ENCODE data around the gene ZNF385D. TPM values are rescaled to one million over a fixed set of nuclear protein-coding genes. Genes with fewer than 3 reads are reported as not detected.
"Not testable (repeated sequence)": the region's sequence is repeated elsewhere in the genome, so short reads cannot be mapped to it uniquely, and the experiment has no call there.

The ZNF385D gene
- polyA plus RNA-seq, 4 donors = 9.1 to 17.9 (median 13.0) TPM

DNA sequence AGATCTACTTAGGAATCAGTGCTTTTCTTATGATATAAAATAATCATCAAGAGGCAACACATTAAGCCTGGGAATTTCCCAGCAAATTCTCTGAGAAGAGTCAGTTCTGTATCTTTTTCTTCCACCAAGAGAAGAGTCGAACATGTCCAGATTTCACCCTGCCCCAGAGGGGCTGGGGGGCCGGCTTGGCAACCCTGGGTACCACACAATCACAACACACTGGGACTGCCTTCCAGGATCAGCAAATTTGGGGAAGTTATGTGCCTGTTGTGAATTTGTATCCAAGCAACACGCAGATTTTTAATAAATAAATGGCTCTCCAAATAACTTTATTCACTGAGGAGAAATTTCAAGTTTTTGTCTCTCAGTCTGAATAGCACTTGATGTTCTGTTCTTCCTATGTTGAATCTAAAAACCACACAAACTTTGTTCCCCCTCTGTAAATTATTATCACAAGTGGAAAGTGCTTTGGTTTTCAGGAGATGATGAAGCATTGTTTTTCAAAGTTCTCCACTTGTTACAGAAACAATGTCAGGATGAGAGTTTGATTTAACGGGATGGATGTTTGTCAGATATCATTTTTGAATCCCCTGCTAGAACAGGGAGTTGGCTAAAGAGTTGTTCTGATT is 357.2 kb downstream of the ZNF385D start:
- no peak for DNase-seq (ENCODE audit: low read depth in 4 of 4, low spot score in 2 of 4)

DNA sequence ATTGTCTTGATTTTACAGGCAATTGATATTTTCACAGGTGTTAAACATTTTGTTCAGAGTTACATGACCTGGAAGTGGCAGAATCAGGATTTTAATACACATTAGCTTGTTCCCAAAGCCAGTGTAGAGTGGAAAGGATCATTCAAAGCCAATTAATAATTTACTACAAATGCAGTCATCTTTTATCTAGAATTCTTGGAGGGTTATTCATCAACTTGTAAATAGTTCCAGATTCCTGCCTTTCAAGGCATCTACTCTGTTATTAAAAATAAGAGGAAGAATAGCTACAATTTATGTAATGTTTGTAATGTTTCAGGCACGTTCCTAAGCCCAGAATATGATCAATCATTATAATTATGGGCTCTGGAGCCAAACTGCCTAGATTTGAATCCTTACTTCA is 358.5 kb downstream of the ZNF385D start:
- DNase-seq (ENCODE audit: low read depth in 4 of 4, low spot score in 2 of 4) = no peak

DNA sequence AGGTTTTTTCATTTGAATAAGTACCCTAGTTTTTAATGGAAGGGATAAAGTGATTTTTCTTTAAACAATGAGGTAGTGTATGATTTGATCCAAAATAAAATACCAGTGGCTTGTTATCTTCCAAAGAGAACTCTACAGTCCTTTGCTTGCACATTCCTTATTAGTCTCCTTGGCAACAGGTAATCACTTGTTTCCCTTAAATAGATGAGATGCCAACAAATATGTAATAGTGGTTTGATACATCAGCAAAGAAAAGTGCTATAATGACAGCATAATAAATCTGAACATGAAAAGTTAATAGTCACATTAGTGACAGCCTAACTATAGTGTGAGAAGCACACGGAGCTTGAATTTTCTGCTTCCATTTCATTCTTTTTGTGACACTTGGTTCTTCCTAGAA is 360.2 kb downstream of the ZNF385D start:
- no peak for DNase-seq (ENCODE audit: low read depth in 4 of 4, low spot score in 2 of 4)

DNA sequence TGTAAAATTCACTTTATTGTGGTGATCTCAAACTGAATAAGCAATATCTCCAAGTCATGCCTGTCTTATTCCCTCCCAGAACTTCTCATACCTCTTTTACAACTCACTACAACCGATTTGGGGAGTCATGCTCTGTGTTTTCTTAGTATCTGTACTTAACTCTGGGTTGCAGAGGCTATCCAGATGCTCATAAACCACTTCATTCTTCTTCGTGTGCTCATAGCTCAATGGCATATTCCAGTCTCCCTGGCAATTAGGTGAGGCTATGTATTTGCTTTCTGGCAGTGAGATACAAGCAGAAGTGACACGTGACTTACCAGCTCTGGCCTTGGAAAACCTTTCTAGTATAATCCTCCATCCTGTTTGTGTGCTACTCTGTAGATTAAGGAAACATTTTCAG is 360.9 kb downstream of the ZNF385D start:
- DNase-seq (ENCODE audit: low read depth in 4 of 4, low spot score in 2 of 4) = no peak

DNA sequence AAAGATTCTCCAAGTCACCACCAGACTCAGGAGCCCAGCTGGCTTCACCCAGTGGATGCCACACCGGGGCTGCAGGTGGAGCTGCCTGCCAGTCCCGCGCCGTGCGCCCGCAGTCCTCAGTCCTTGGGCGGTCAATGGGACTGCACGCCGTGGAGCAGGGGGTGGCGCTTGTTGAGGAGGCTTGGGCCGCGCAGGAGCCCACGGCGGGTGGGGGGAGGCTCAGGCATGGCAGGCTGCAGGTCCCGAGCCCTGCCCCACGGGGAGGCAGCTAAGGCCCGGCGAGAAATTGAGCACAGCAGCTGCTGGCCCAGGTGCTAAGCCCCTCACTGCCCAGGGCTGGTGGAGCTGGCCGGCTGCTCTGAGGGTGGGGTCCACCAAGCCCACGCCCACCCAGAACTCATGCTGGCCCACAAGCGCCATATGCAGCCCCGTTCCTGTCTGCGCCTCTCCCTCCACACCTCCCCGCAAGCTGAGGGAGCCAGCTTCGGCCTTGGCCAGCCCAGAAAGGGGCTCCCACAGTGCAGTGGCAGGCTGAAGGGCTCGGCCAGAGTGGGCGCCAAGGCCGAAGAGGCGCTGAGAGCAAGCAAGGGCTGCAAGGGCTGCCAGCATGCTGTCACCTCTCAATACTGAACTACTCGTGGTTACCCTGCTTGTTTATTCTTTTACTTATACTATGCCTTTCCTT is 363.7 kb downstream of the ZNF385D start:
- DNase-seq (ENCODE audit: low read depth in 4 of 4, low spot score in 2 of 4) = not testable (repeated sequence)

DNA sequence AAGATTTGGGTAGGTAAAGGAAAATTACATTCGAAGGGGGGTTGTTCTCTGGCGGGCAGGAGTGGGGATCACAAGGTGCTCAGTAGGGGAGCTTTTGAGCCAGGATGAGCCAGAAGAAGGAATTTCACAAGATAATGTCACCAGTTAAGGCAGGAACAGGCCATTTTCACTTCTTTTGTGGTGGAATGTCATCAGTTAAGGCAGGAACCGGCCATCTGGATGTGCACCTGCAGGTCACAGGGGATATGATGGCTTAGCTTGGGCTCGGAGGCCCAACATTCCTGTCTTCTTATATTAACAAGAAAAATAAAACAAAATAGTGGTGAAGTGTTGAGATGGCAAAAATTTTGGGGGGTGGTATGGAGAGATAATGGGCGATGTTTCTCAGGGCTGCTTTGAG is 373.0 kb downstream of the ZNF385D start:
- DNase-seq (ENCODE audit: low read depth in 4 of 4, low spot score in 2 of 4) = not testable (repeated sequence)

DNA sequence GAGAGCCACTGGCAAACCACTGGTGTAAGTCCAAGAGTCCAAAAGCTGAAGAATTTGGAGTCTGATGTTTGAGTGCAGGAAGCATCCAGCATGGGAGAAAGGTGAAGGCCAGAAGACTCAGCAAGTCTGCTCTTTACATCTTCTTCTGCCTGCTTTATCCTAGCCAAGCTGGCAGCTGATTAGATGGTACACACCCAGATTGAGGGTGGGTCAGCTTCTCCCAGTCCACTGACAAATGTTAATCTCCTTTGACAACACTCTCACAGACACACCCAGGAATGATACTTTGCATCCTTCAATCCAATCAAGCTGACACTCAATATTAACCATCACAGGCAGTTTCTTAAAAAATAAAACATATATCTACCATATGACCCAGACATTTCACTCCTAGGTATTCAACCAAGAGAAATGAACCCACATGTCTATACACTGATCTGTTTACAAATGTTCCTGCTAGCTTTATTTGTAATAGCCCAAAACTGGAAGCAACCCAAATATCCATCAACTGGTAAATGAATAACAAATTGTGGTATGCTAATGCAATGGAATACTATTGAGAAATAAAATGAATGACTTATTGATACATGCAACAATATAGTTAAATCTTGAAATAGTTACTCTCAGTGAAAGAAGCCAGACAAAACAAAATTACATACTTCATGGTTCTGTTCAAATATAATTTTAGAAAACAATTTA is 373.8 kb downstream of the ZNF385D start:
- no peak for DNase-seq (ENCODE audit: low read depth in 4 of 4, low spot score in 2 of 4)

DNA sequence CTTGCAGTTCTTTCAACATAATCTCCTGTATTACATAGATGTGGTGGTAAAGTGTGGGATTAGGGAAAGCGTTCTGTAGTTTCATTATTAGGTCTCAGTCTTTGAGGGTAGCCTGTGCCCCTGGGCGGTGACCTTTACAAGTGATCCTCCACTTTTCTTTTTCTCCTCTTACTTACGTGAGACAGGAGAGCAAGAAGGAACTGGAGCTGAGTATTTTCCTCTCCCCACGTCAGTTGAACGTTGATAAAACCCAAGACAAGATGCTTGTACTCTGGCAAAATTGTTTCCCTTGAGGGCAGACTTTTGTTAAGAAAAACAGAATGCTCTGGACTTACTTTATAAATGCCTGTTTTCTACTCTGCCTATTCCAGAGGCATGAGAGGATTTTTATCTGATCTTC is 378.7 kb downstream of the ZNF385D start:
- no peak for DNase-seq (ENCODE audit: low read depth in 4 of 4, low spot score in 2 of 4)

All from left renal cortex interstitium (tissue), 4 donors.